Spleen (tissue), 11 donors: ENCODE measurements around the gene TROAP. TPM values are rescaled to one million over a fixed set of nuclear protein-coding genes. Genes with fewer than 3 reads are reported as not detected.

ENCODE experiments used
- DNase-seq: peaks from one replicate; pipeline ENCODE4 v3.0.0-alpha.2; 2020
- H3K27ac ChIP-seq, 8 donors: fragments of 200-600 bp; sonication (generic) in 7 of 8; 1 replicate in 4 of 8; 2 replicates in 4 of 8; pipeline versions ENCODE4 v1.5.0 to v1.8.0; 2016 to 2021; ENCODE audit warnings: inconsistent platforms in 4 of 8, mild to moderate bottlenecking in 4 of 8, moderate library complexity in 1 of 8
- H3K27me3 ChIP-seq, 7 donors: fragments of 200-600 bp; sonication (generic) in 6 of 7; replicated peaks in 1 of 7; 1 replicate in 4 of 7; 2 replicates in 3 of 7; pipeline versions ENCODE4 v1.5.0 to v1.8.0; 2016 to 2021; ENCODE audit warnings: inconsistent platforms in 3 of 7, mild to moderate bottlenecking in 1 of 7
- H3K36me3 ChIP-seq, 6 donors: fragments of 200-600 bp; sonication (generic) in 5 of 6; 1 replicate in 4 of 6; 2 replicates in 2 of 6; pipeline versions ENCODE4 v1.5.0 to v1.8.0; 2016 to 2021; ENCODE audit warnings: inconsistent platforms in 2 of 6
- H3K4me1 ChIP-seq, 6 donors: fragments of 200-600 bp; sonication (generic) in 5 of 6; 1 replicate in 3 of 6; 2 replicates in 3 of 6; pipeline versions ENCODE4 v1.5.0 to v1.8.0; 2016 to 2021; ENCODE audit warnings: inconsistent platforms in 3 of 6
- H3K4me3 ChIP-seq, 8 donors: fragments of 200-600 bp; sonication (generic) in 7 of 8; 1 replicate in 4 of 8; 2 replicates in 4 of 8; pipeline versions ENCODE4 v1.5.0 to v1.8.0; 2016 to 2021; ENCODE audit warnings: inconsistent platforms in 4 of 8, mild to moderate bottlenecking in 4 of 8, moderate library complexity in 2 of 8
- H3K9me3 ChIP-seq, 8 donors: fragments of 200-600 bp; sonication (generic) in 7 of 8; 1 replicate in 4 of 8; 2 replicates in 4 of 8; pipeline versions ENCODE4 v1.5.0 to v1.8.0; 2016 to 2021; ENCODE audit warnings: inconsistent platforms in 4 of 8
- CTCF ChIP-seq, 11 experiments: fragments of 200-600 bp in 7 of 11; fragments of 450-650 bp in 4 of 11; sonication (generic) in 4 of 11; IDR thresholded peaks in 8 of 11; conservative IDR thresholded peaks in 3 of 11; 1 replicate in 7 of 11; 2 replicates in 4 of 11; pipeline versions ENCODE4 v1.4.0 to v1.8.0; 2016 to 2021; ENCODE audit warnings: antibody characterized with exemption in 11 of 11, inconsistent platforms in 4 of 11, mild to moderate bottlenecking in 1 of 11
- POLR2A ChIP-seq, 3 donors: fragments of 450-650 bp; IDR thresholded peaks; one replicate each; pipeline ENCODE4 v1.5.1; 2017; ENCODE audit warnings: antibody characterized with exemption in 3 of 3, mild to moderate bottlenecking in 1 of 3
- POLR2AphosphoS5 ChIP-seq, 3 donors: sonication (generic); formaldehyde crosslinking; IDR thresholded peaks; one replicate each; pipeline ENCODE4 v1.5.1; 2017; ENCODE audit warnings: antibody characterized with exemption in 3 of 3
- WGBS, 5 donors: extraction: QIAGEN DNeasy Blood & Tissue Kit in 3 of 5; methylation state at CpG; one replicate each; pipeline versions ENCODE4 v1.1.5 to v1.1.7; 2013 to 2018; 5-methylcytosine and 5-hydroxymethylcytosine counted together
- intact Hi-C: fragments of 100-400 bp; cut with DNase I; formaldehyde crosslinking; loops from one replicate; pipeline ENCODE4 v1.15.0; 2023; ENCODE audit warnings: low total_unique reads
- polyA plus RNA-seq, 3 donors: library from polyadenylated mRNA; stranded (reverse); fragments of 200-250 nt; gene quantifications; one replicate each; pipeline ENCODE4 v1.2.1, GENCODE V29; 2013
- total RNA-seq, 7 donors: library from RNA; depleted of rRNA in 3 of 7; stranded (reverse); fragments of >200 nt in 3 of 7; fragmentation: NEBNext Ultra II Directional in 4 of 7; extraction: Animal tissue kit (Norgen Biotek cat#: 25700) in 4 of 7; gene quantifications; one replicate each; pipeline versions ENCODE4 v1.1.0 to v1.2.1, GENCODE V29; 2016 to 2021
- donor health status: healthy with polysubstance abuse.
- donor health status: DM: no; HTN: no; CAD: no; lungs with moderate emphysema.
- donor health status: DM: no; HTN: no; CAD: no.
- donor health status: Bipolar disorder and iron deficiency.
- donor health status: healthy.
- donor health status: DM: no; HTN: no; CAD: no.
- donor health status: DM: yes; HTN: yes; CAD: no.

Gene TROAP
- total and polyA plus RNA-seq, 10 donors: 2.5 to 11.9 (median 4.4) TPM

- peak; percentile 97 for DNase-seq
- Histone ChIP-seq H3K27me3 (no peaks in the 10 kb centered on the region), H3K4me3 (peak overlapping the region; percentile 69 to 95 (median 86)), H3K4me1 (peaks cover 13 to 51% (median 41%) of the 10 kb centered on the region in 6 donors), H3K36me3 (no peaks in the 10 kb centered on the region), H3K27ac (peak overlapping the region; percentile 85 to 96 (median 92)), H3K9me3 (no peaks in the 10 kb centered on the region)
- 0 to 1% (median 0%) methylated on average over 44 to 97 of the region's 97 CpGs for WGBS, 5 donors
- intact Hi-C loops: no loop called here
- peak; percentile 77 to 86 (median 81) for TF ChIP-seq POLR2AphosphoS5 (IDR thresholded peaks at IDR 0.05)
- TF ChIP-seq CTCF (IDR thresholded peaks at IDR 0.05 in 8 of 11, conservative IDR thresholded peaks at IDR 0.05 in 3 of 11): peak in 7 of 11 experiments; percentile 16 to 58 (median 45)
- TF ChIP-seq POLR2A (IDR thresholded peaks at IDR 0.05): peak in 2 of 3 donors; percentile 19 to 48
These were observed 43.8 kb downstream of the TROAP start for GRCh38 chr12:49366652-49367380.

GRCh38 chr12:49367381-49368239 is 44.6 kb downstream of the TROAP start, which contains the start of gene SPATS2:
Gene SPATS2 (plus strand): TSS chr12:49367462. CDS start chr12:49461013, 93,551 bp downstream.
- Histone ChIP-seq H3K36me3 (no peaks in the 10 kb centered on the region), H3K27ac (peak within 1 kb of the TSS; percentile 85 to 96 (median 92)), H3K9me3 (no peaks in the 10 kb centered on the region), H3K27me3 (no peaks in the 10 kb centered on the region), H3K4me3 (peak within 1 kb of the TSS; percentile 69 to 95 (median 86)), H3K4me1 (peaks cover 13 to 51% (median 41%) of the 10 kb centered on the region in 6 donors)
- DNase-seq: no peak
- TF ChIP-seq CTCF (IDR thresholded peaks at IDR 0.05 in 8 of 11, conservative IDR thresholded peaks at IDR 0.05 in 3 of 11) (no peak), POLR2A (IDR thresholded peaks at IDR 0.05) (no peak), POLR2AphosphoS5 (IDR thresholded peaks at IDR 0.05) (peak in 1 of 3 donors; percentile 77)
- intact Hi-C loops: no loop called here
- 2% methylated on average over 41 to 52 of the region's 52 CpGs for WGBS, 5 donors

DNA sequence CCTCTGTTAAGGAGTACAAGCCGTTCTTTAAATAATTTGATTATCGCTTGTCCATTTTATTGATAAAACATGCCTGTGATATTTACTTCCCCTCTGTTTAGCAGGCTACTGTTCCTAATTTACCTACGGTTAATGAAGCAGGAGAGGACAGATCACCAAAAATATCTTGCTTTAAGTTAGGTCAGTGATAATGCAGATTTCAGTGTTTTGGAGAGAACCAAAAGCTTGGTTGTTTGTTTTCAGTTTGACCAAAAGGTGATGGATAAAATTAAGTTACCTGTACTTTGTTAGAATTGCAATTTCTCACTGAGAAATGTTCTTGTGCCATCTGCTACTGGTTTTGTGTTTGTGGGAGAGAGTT is 45.2 kb downstream of the TROAP start:
- Histone ChIP-seq H3K27ac (peak overlapping the region in 7 of 8 donors; percentile 85 to 96 (median 93)), H3K9me3 (no peaks in the 10 kb centered on the region), H3K27me3 (no peaks in the 10 kb centered on the region), H3K4me3 (peak overlapping the region in 7 of 8 donors; percentile 69 to 95 (median 84)), H3K4me1 (peaks cover 13 to 51% (median 41%) of the 10 kb centered on the region in 6 donors), H3K36me3 (peaks cover 0 to 3% (median 0%) of the 10 kb centered on the region in 6 donors)
- no peak for DNase-seq
- intact Hi-C loops: no loop called here
- no peak for TF ChIP-seq CTCF (IDR thresholded peaks at IDR 0.05 in 8 of 11, conservative IDR thresholded peaks at IDR 0.05 in 3 of 11)
- no peak for TF ChIP-seq POLR2A (IDR thresholded peaks at IDR 0.05)
- WGBS, 5 donors: 22 to 35% (median 31%) methylated on average over 3 of the region's 3 CpGs
